HL-60 (cell line): Measurements from ENCODE around the gene NKAIN4.
A peak's percentile ranks its signal among the peaks of the same experiment; 100 is the strongest.

Experiments used
- DNase-seq, 2 experiments: peaks; one replicate each; pipeline ENCODE4 v3.0.0-alpha.2; 2010 to 2020; ENCODE audit warnings: low read depth in 1 of 2, low spot score in 1 of 2
- H3K27ac ChIP-seq: fragments of 250-450 bp; sonication (Bioruptor Pico); replicated peaks from 2 replicates; pipeline ENCODE4 v1.5.1; 2020; ENCODE audit warnings: mild to moderate bottlenecking, moderate library complexity
- H3K27me3 ChIP-seq: fragments of 250-450 bp; sonication (Bioruptor Pico); 2 replicates; pipeline ENCODE4 v1.5.1; 2021; ENCODE audit warnings: mild to moderate bottlenecking, moderate library complexity; ENCODE audit not compliant: insufficient read depth, poor library complexity, severe bottlenecking
- H3K4me3 ChIP-seq: replicated peaks from 2 replicates; pipeline ENCODE4 v1.5.1; 2011; ENCODE audit warnings: mild to moderate bottlenecking, control low read depth, low read length; ENCODE audit not compliant: insufficient read depth
- CTCF ChIP-seq: IDR thresholded peaks from one replicate; pipeline ENCODE4 v1.5.1; 2011; ENCODE audit warnings: low read length, control low read depth, inconsistent platforms; ENCODE audit not compliant: insufficient read depth
- GABPA ChIP-seq: IDR thresholded peaks from 2 replicates; pipeline ENCODE4 v1.6.1; 2012; ENCODE audit warnings: low read depth
- POLR2AphosphoS5 ChIP-seq: IDR thresholded peaks from 2 replicates; pipeline ENCODE4 v1.6.1; 2012; ENCODE audit warnings: low read depth
- REST ChIP-seq: IDR thresholded peaks from 2 replicates; pipeline ENCODE4 v1.6.1; 2012; ENCODE audit warnings: low read depth; ENCODE audit not compliant: insufficient replicate concordance
- SPI1 ChIP-seq: IDR thresholded peaks from 2 replicates; pipeline ENCODE4 v1.6.1; 2012; ENCODE audit warnings: low read depth, mild to moderate bottlenecking, borderline replicate concordance

The NKAIN4 gene

GRCh38 chr20:63234693-63235398 is 19.4 kb downstream of the NKAIN4 start:
- Histone ChIP-seq H3K27me3 (peaks cover 23% of the 10 kb centered on the region), H3K4me3 (no peak overlapping the region), H3K27ac (no peak overlapping the region)
- TF ChIP-seq GABPA (no peak), CTCF (peak; percentile 4), REST (no peak)
- no peak for DNase-seq

GRCh38 chr20:63233924-63234323 is 20.3 kb downstream of the NKAIN4 start:
- TF ChIP-seq CTCF (no peak), REST (no peak), SPI1 (no peak)
- DNase-seq = no peak
- H3K27ac ChIP-seq = no peak overlapping the region
- H3K4me3 ChIP-seq = no peak overlapping the region
- peaks cover 23% of the 10 kb centered on the region for H3K27me3 ChIP-seq

GRCh38 chr20:63233061-63233344 is 21.3 kb downstream of the NKAIN4 start:
- Histone ChIP-seq H3K27ac (no peak overlapping the region), H3K27me3 (peaks cover 23% of the 10 kb centered on the region), H3K4me3 (no peak overlapping the region)
- no peak for TF ChIP-seq CTCF
- no peak for DNase-seq

- no peak overlapping the region for H3K4me3 ChIP-seq
- no peak for DNase-seq
These were observed 21.8 kb downstream of the NKAIN4 start for GRCh38 chr20:63232235-63233060.

More at GRCh38 chr20:63232235-63233060, 21.8 kb downstream of the NKAIN4 start:
- no peak for TF ChIP-seq SPI1
- TF ChIP-seq REST = no peak
- TF ChIP-seq POLR2AphosphoS5 = no peak
- no peak for TF ChIP-seq CTCF
- no peak for TF ChIP-seq GABPA
- no peak overlapping the region for H3K27ac ChIP-seq
- peaks cover 23% of the 10 kb centered on the region for H3K27me3 ChIP-seq
